ENCODE data around the gene LMNA.

Gene LMNA

DNA sequence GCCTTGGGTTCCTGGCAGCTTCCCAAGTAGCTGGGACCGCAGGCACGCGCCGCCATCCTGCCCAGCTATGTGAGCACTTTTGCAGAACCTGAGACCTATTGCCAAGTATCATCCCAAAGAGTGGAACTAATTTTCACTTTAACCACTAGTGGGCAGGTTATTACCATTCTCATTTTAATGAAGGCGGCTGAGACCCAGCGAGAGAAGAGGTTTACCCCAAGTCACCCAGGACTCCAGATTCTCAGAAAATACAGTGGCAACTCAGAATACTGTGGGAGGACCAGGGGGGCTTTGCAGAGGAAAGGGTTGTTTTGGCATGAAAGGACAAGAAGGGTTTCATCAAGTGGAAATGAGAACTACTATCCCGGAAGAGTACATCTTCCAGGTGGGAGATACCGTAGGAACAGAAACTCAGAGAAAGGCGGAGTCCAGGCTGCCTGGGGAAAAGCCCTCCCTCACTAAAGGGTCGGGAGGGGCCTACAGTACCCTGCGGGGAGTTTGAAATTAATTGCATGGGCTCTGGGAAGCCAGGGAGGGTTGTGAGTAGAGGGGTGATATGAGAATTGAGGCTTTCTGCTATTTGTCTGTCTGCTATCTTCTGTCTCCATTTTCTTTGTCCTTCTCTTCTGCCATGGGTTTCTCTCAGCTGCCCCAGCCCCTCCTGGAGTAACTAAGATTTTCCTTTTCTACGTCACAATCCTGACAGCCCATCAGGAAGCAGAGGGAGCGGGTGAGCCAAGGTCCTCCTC lies 31.7 kb downstream of the LMNA start:
- DNase-seq: peak; percentile 40

GRCh38 chr1:156146769-156147405 lies 32.4 kb downstream of the LMNA start:
- DNase-seq: no peak

- DNase-seq: peak; percentile 63
Observed at GRCh38 chr1:156148216-156148615, 33.7 kb downstream of the LMNA start.

- no peak for DNase-seq
Observed at GRCh38 chr1:156149374-156150332, 35.1 kb downstream of the LMNA start.

DNA sequence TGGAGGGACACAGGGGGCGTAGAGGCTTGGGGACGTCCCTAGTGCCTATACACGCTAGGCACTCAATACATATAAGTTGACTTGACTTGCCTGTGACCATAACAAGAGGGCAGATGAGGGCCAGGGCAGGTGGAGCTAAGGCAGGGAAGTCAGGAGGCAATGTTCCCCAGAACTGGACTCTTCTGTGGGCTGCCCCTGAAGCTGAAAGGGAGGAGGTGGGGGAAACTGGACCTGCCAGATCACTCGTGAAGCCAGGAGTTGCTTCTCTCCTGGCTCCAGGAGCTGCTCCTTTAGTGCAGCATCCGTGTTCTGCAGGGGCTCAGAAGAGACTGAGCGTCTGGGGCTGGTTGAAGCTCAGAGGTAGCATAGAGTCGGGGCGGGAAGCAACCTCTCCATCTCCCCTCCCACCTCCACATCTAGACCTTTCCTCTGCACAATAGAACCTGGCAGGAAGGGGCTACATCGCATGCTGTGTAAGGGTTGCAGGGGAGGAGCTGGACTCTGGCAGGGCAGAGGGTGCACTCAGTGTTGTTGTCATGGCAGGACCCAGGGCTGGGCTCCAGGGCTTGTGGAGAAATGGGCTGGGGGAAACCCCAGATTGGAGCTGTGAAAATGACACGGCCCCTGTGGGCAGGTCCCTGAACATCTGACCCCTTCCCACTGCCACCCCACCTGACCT lies 36.0 kb downstream of the LMNA start:
- no peak for DNase-seq

GRCh38 chr1:156151093-156151688 lies 36.7 kb downstream of the LMNA start:
- peak; percentile 50 for DNase-seq

GRCh38 chr1:156152628-156153027 lies 38.1 kb downstream of the LMNA start:
- no peak for DNase-seq

GRCh38 chr1:156153362-156153761 lies 38.9 kb downstream of the LMNA start, which contains the start of gene SEMA4A:
TSS of gene SEMA4A (plus strand) at chr1:156153585. CDS start at chr1:156154579, 994 bp downstream.
- no peak for DNase-seq

DNA sequence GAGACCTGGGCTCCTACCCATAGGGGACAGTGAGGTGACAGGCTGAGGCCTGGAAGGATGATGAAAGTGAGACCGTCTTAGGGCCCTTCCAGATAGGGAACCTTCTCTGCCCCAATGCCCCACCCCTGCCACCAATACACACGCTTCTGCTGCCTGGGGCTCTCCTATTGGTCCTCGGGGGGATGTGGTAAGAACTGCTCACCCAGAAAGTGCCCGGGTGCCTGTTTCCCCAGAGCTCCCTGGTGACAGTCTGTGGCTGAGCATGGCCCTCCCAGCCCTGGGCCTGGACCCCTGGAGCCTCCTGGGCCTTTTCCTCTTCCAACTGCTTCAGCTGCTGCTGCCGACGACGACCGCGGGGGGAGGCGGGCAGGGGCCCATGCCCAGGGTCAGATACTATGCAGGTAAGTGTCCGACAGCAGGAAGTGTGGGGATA lies 39.8 kb downstream of the LMNA start:
- DNase-seq: peak; percentile 83

DNA sequence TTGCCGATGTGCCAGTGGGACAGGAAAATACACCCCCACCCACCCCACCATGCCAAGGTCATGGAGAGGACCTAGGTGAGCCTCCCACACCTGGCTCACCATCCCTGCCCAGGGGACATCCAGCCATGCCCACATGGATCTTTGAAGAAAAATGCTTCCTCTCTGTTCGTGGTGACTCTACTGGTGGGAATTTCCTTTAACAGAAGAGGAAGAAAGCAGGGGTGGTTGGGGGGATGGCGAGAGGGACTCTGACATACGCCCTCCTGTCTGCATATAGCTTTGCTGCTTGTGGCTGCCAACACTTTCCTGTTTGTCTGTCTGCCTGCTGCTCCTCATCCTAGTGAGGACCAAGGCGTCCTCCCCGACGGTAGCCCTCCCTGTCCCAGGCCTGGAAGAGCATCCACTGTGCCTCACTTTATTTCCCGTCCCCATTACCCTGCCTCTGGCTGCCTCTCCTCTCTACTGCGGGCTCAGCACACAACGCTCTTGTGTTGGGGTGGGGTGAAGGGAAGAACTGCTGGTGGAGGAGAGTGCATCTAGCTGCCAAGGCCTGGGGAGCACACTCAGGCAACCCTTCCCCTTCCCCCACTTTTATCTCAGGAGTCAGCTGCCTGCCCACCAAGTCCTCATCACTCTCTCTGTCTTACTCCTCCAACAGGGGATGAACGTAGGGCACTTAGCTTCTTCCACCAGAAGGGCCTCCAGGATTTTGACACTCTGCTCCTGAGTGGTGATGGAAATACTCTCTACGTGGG lies 41.4 kb downstream of the LMNA start:
- DNase-seq: no peak

DNA sequence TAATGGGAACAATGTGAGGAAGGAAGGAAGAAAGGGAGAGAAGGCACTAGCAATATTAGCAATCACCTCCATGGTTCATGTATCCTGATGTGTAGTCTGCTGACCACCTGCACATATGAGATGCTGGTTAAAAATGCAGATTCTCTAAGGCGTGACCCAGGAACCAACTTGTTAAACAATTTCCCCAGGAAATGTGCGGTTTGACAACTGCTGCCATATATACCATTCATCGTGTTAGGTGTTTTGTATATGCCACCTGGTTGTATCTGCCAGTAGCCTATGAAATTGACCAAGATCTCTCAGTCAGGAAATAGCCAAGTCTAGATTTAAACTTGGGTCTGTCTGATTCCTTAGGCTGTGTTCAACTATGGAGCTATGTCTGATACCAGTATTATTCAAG lies 43.0 kb downstream of the LMNA start:
- DNase-seq: no peak

DNA sequence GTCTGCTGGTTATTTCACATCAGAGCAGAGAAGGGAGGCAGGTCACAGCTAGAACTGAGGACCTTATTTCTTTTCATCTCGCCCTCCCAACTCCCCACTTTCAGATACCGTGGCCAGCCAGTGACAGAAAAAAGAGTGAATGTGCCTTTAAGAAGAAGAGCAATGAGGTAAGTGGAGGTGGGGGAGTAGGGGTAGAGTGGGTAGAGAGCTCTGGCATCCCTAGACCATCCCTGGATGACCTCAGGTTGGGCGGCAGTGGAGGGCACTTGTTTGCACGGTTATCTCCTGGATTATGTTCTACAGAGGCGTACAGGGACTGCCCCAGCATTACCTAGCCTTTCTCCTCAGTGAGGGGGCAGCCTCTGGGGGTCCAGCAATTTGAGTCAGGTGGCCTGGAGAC lies 43.5 kb downstream of the LMNA start:
- no peak for DNase-seq

DNA sequence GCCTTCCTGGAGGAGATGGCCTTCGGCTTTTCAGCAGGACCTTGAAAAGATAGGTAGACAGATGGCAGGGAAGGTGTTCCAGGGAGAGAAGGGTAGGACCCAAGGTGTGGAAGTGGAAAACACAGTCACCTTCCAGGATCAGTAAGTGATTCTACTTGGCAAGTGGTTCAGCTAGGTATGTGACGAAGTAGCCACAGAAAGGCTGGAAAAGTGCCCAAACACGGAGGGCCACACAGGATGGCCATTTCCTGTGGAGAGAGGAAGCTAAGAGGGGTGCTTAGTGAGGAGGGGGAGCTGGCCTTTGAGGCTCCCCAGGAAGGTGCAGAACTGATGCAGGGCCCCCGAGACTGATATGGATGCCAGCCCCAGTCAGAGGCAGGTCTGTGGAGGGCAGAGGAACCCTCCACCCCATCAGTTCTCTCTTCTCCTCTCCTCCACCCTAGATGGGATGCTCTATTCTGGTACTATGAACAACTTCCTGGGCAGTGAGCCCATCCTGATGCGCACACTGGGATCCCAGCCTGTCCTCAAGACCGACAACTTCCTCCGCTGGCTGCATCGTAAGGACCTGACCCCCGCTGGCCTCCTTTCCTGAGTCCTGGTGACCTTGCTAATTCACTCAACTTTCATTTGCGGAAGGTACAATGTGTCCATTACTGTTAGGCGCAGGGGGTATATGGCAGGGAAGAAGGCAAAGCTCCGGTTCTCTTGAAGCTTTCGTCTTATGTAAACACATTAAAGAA lies 45.7 kb downstream of the LMNA start:
- no peak for DNase-seq

DNA sequence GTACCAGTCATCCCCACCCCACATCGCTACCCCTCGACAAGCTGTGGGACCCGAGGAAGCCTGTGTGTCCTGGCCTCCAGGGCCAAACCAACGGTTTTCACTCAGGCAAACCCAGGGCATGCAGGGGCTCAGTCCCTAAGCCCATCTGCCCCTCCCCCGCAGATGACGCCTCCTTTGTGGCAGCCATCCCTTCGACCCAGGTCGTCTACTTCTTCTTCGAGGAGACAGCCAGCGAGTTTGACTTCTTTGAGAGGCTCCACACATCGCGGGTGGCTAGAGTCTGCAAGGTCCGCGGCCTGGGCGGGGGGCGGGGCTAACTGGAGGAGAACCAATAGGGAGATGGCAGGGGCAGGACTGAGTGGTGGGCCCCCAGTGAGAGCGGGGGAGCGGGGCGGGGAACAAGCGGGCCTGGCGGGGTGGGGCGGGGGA lies 46.2 kb downstream of the LMNA start:
- DNase-seq: peak; percentile 62

GRCh38 chr1:156162430-156163037 lies 48.0 kb downstream of the LMNA start:
- no peak for DNase-seq

GRCh38 chr1:156163712-156164111 lies 49.2 kb downstream of the LMNA start:
- DNase-seq: no peak

DNA sequence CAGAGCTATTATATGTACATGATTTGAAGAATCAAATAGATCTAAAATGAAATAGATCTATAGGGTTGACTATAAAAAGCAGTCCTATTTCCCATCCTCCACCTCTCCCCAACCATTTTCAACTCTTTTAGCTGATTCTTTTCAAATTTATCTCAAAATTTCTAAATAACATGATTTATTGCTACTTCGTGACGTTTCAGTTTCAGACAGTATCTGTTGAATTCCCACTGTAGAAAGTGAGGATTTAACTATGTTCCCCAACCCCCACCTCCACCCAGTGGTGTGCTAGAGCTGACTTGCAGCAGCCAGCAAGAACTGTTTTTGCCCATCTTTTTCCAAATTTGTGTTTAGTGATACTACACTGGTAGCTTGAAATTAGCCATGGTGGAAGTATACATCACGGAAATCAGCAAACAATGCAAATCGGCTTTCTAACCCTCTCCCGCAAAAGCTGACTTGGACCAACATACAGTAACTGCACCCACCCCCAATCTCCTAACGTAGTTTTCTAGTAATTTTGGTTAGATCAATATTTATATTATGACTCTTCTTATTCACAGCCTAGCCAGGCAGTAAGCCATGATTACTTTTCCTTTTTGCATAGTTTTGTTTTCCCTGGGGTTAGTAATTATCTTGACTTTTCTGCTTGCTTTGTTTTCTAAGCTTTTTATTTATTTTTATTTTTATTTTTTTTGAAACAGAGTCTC lies 49.8 kb downstream of the LMNA start:
- no peak for DNase-seq

- DNase-seq: no peak
Observed at GRCh38 chr1:156165083-156165482, 50.6 kb downstream of the LMNA start.

DNA sequence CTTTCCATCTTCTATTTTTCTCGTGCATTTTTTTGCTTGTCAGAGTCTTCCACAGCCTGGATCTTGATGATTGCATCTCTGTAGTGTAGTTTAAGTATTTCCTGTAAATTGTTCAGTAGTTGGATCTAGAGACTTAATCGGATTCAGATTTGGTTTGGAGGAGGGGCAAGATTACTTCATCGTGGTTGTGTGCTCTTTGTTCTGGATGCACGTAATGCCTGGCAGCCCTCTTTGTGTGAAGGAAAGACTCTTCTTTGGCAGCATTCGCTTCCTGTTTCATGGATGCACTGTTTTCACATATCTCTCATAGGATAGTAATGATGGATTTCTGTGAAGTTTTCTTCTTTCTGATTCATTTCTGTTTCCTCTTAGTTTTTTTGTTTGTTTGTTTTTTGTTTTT lies 53.0 kb downstream of the LMNA start:
- DNase-seq: no peak

Data from CD4-positive, alpha-beta T cell treated with Interferon gamma for 1 hour (primary cell).